NCI-H2227 (cell line): ENCODE results near the gene WDTC1.

Experiments
- DNase-seq: peaks from one replicate; lab custom pipeline; 2025; ENCODE audit not compliant: unreplicated experiment; lab: John Stamatoyannopoulos, UW

The WDTC1 gene

GRCh38 chr1:27301052-27301422 is 66.6 kb downstream of the WDTC1 start:
- no peak for DNase-seq

- no peak for DNase-seq
These were observed 67.3 kb downstream of the WDTC1 start for GRCh38 chr1:27301582-27302199.

GRCh38 chr1:27302612-27303011 is 68.2 kb downstream of the WDTC1 start:
- DNase-seq: no peak

GRCh38 chr1:27303509-27303908 is 69.1 kb downstream of the WDTC1 start:
- no peak for DNase-seq

GRCh38 chr1:27306071-27306470 is 71.6 kb downstream of the WDTC1 start:
- DNase-seq: no peak

- peak; percentile 82 for DNase-seq
These were observed 72.7 kb downstream of the WDTC1 start for GRCh38 chr1:27306892-27307761.

GRCh38 chr1:27307874-27308598 is 73.6 kb downstream of the WDTC1 start:
- DNase-seq: peak; percentile 52

GRCh38 chr1:27314169-27314568 is 79.7 kb downstream of the WDTC1 start:
- DNase-seq: no peak

- no peak for DNase-seq
These were observed 80.3 kb downstream of the WDTC1 start for GRCh38 chr1:27314737-27315136.

- no peak for DNase-seq
These were observed 82.4 kb downstream of the WDTC1 start for GRCh38 chr1:27316860-27317259.

GRCh38 chr1:27318136-27318535 is 83.7 kb downstream of the WDTC1 start:
- DNase-seq: no peak

GRCh38 chr1:27318596-27318995 is 84.2 kb downstream of the WDTC1 start:
- peak; percentile 21 for DNase-seq

GRCh38 chr1:27321813-27322568 is 87.6 kb downstream of the WDTC1 start, which contains the start of gene TMEM222:
Gene TMEM222 (plus strand): TSS chr1:27322163. CDS start chr1:27322198, 35 bp downstream.
- peak; percentile 98 for DNase-seq

GRCh38 chr1:27322569-27323240 is 88.3 kb downstream of the WDTC1 start:
- no peak for DNase-seq

GRCh38 chr1:27325286-27325685 is 90.9 kb downstream of the WDTC1 start:
- no peak for DNase-seq

- DNase-seq: no peak
These were observed 93.5 kb downstream of the WDTC1 start for GRCh38 chr1:27327964-27328363.

- no peak for DNase-seq
These were observed 96.4 kb downstream of the WDTC1 start for GRCh38 chr1:27330786-27331185.

- DNase-seq: no peak
These were observed 97.0 kb downstream of the WDTC1 start for GRCh38 chr1:27331426-27331825.

GRCh38 chr1:27331922-27332321 is 97.5 kb downstream of the WDTC1 start:
- no peak for DNase-seq

GRCh38 chr1:27332536-27333281 is 98.3 kb downstream of the WDTC1 start:
- peak; percentile 49 for DNase-seq
